NOMO-1 (cell line): ENCODE data around the gene RBFOX2.
"Not testable (repeated sequence)": the region's sequence is repeated elsewhere in the genome, so short reads cannot be mapped to it uniquely, and the experiment has no call there.

ENCODE experiments used
- DNase-seq, 2 experiments: peaks; one replicate each; lab custom pipeline; 2025; ENCODE audit not compliant: unreplicated experiment in 2 of 2; lab: John Stamatoyannopoulos, UW

RBFOX2 gene, protein sequence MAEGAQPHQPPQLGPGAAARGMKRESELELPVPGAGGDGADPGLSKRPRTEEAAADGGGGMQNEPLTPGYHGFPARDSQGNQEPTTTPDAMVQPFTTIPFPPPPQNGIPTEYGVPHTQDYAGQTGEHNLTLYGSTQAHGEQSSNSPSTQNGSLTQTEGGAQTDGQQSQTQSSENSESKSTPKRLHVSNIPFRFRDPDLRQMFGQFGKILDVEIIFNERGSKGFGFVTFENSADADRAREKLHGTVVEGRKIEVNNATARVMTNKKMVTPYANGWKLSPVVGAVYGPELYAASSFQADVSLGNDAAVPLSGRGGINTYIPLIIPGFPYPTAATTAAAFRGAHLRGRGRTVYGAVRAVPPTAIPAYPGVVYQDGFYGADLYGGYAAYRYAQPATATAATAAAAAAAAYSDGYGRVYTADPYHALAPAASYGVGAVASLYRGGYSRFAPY

GRCh38 chr22:36028646-36029405, at the start of gene RBFOX2:
RBFOX2 (minus strand) TSS chr22:36028824; CDS start chr22:36028425, 399 bp downstream.
- DNase-seq, result peak; percentile 54 to 80

DNA sequence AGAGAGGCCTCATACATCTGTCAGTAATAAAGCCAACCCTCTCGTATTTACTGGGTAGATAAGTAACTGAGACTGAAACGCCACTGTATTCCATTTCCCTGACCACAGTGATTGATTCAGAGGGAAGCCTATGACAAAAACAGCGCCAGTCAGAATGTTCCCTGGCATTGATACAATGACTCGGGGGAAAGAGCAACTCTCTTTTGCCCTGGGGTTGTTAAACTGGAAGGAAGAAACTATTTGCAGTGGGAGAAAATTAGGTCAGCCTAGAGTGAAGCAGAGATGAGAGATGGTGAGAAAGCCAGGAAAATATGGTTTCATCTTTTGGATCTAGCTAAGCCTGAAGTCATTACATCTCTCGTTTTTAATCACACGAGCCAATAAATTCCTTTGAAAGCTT, 48.6 kb upstream of the RBFOX2 start:
- no peak for DNase-seq

GRCh38 chr22:36075724-36076123, 47.1 kb upstream of the RBFOX2 start:
- no peak for DNase-seq

- DNase-seq, result no peak
Measured at GRCh38 chr22:36075230-36075629, 46.6 kb upstream of the RBFOX2 start.

DNA sequence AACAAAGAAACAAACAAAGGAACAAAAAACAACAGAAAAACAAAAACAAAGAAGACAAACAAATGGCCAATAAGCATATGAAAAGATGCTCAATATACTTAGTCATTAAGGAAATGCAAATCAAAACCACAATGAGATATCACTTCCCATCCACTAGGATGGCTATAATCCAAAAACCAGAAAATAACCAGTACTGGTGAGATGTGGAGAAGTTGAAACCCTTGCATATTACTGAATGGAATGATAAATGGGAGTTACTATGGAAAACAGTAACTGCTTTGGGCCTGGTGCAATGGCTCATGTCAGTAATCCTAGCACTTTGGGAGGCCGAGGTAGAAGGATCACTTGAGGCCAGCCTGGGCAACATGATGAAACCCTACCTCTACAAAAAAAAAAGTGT, 44.9 kb upstream of the RBFOX2 start:
- no peak for DNase-seq

GRCh38 chr22:36070645-36071044, 42.0 kb upstream of the RBFOX2 start:
- DNase-seq, result not testable (repeated sequence)

DNA sequence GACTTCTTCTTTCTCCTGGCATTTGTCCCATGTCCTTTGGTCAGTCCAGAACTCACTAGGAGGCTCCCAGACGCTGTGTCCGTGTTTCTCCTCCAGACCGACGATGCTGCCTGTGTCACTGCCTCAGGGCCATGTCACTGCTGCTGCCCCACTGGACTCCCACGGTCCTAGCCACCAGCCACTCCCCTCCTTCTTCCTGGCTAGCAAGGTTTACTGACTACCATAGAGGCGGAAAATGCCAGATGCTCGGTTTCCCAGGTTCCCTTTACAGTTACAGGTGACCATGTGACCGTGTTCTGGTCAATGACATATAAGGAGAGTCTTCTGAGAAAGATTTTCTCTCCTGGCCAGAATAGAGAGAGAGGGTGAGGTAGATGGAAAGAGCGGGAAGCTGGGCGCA, 40.7 kb upstream of the RBFOX2 start:
- DNase-seq, result no peak

GRCh38 chr22:36068776-36069344, 40.2 kb upstream of the RBFOX2 start:
- peak in 1 of 2 experiments; percentile 36 for DNase-seq

GRCh38 chr22:36067235-36067558, 38.6 kb upstream of the RBFOX2 start:
- DNase-seq, result no peak

DNA sequence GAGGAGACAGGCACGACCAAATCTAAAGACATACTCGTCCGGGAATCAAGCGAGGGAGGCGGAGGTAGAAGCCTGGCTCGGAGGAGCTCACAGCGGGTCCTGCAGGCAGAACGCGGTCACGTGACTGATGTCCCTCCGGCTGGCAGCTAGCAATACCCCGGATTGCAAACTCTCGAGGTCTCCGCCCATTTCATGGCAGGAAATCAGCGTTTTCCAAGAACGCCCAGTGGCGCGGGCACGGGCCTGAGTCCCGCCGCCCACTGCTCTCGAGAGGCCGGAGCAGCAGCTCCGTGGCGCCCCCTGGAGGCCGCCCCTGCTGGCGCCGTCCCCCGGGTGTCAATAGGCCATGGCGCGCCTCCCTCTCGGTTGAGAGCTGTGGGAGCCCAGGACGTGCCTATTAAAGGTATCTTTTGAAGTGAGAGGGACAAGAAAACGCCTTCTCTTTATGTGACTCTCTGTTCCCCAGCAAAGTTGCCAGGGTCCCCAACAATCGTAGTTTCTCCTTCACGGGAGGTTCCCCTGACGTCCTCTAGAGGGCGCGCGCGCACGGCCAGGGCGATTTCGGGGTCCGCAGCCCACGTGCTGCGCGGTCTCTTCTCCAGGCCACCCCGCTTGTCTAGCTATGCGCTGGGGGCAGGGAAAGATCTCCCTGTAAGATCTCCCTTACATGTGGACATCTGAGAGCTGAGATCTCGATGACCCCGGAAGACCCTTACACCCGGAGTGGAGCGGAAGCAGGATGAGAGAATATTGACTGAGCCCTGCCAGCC, 37.3 kb upstream of the RBFOX2 start:
- DNase-seq, result peak; percentile 68 to 84

DNA sequence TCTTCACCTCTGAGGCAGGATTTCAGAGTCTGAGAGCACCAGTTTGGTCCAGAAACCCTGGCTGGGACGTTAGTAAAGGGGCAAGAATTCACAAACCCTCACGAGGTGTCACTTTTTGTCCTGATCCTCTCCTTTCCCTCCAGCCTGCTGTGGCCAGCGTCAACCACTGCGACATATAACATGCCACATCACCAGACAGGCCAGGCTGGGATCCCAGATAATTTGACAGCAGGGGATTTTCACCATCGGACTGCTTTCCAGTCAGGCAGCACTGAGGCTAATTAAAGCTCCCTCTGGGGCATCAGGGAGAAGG, 36.8 kb upstream of the RBFOX2 start:
- no peak for DNase-seq

- no peak for DNase-seq
Measured at GRCh38 chr22:36064358-36064757, 35.7 kb upstream of the RBFOX2 start.

GRCh38 chr22:36056980-36057379, 28.4 kb upstream of the RBFOX2 start:
- DNase-seq, result no peak

GRCh38 chr22:36055376-36056295, 27.0 kb upstream of the RBFOX2 start:
- DNase-seq, result no peak

DNA sequence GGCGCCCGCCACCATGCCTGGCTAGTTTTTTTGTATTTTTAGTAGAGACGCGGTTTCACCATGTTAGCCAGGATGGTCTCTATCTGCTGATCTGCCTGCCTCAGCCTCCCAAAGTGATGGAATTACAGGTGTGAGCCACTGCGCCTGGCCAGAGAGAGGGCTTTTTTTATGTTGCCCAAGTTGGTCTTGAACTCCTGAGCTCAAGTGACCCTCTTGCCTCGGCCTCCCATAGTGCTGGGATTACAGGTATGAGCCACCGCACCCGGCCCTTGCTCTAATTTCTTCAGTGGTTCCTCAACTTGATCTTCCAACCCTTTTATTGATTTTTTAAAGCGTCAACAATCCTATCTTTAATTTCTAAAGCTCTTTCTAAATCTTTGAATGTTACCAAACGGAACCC, 25.8 kb upstream of the RBFOX2 start:
- DNase-seq, result not testable (repeated sequence)

GRCh38 chr22:36053242-36054147, 24.9 kb upstream of the RBFOX2 start:
- no peak for DNase-seq

GRCh38 chr22:36052505-36052941, 23.9 kb upstream of the RBFOX2 start:
- DNase-seq, result no peak

- DNase-seq, result no peak
Measured at GRCh38 chr22:36049678-36049997, 21.0 kb upstream of the RBFOX2 start.
